ENCODE measurements around the gene TOM1L2. TPM values are rescaled to one million over a fixed set of nuclear protein-coding genes. Genes with fewer than 3 reads are reported as not detected.

TOM1L2 gene
- total and polyA plus RNA-seq, 11 donors, result 122 to 345 (median 247) TPM

- H3K9me3 ChIP-seq, result no peaks in the 10 kb centered on the region
- DNase-seq (no peak), ATAC-seq (no peak)
- peaks cover 0 to 33% (median 13%) of the 10 kb centered on the region in 9 donors for H3K36me3 ChIP-seq
- 98 to 100% (median 99%) methylated on average over 3 of the region's 3 CpGs for WGBS, 4 donors
- intact Hi-C loops (cut with DNase I), result no loop called here
- peaks cover 0 to 39% (median 18%) of the 10 kb centered on the region in 12 donors for H3K4me1 ChIP-seq
- no peaks in the 10 kb centered on the region for H3K27me3 ChIP-seq
- H3K27ac ChIP-seq, result no peak overlapping the region
- H3K4me3 ChIP-seq, result no peak overlapping the region
- no peak for TF ChIP-seq POLR2A (IDR thresholded peaks at IDR 0.05)
- TF ChIP-seq, protein P1, sequence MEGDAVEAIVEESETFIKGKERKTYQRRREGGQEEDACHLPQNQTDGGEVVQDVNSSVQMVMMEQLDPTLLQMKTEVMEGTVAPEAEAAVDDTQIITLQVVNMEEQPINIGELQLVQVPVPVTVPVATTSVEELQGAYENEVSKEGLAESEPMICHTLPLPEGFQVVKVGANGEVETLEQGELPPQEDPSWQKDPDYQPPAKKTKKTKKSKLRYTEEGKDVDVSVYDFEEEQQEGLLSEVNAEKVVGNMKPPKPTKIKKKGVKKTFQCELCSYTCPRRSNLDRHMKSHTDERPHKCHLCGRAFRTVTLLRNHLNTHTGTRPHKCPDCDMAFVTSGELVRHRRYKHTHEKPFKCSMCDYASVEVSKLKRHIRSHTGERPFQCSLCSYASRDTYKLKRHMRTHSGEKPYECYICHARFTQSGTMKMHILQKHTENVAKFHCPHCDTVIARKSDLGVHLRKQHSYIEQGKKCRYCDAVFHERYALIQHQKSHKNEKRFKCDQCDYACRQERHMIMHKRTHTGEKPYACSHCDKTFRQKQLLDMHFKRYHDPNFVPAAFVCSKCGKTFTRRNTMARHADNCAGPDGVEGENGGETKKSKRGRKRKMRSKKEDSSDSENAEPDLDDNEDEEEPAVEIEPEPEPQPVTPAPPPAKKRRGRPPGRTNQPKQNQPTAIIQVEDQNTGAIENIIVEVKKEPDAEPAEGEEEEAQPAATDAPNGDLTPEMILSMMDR (IDR thresholded peaks at IDR 0.05), result no peak
Observed at GRCh38 chr17:17804007-17804406, 168.2 kb downstream of the TOM1L2 start.

GRCh38 chr17:17801800-17802481 is 170.3 kb downstream of the TOM1L2 start:
- H3K4me1 ChIP-seq, result peaks cover 0 to 31% (median 16%) of the 10 kb centered on the region in 12 donors
- no peak for ATAC-seq
- 88 to 94% (median 93%) methylated on average over 13 of the region's 13 CpGs for WGBS, 4 donors
- no peak overlapping the region for H3K4me3 ChIP-seq
- no peaks in the 10 kb centered on the region for H3K27me3 ChIP-seq
- no peak overlapping the region for H3K27ac ChIP-seq
- DNase-seq, result no peak
- H3K9me3 ChIP-seq, result no peaks in the 10 kb centered on the region
- H3K36me3 ChIP-seq, result peaks cover 0 to 52% (median 27%) of the 10 kb centered on the region in 9 donors
- intact Hi-C loops (cut with DNase I), result no loop called here
- no peak for TF ChIP-seq POLR2A (IDR thresholded peaks at IDR 0.05)
- TF ChIP-seq, protein P1 (IDR thresholded peaks at IDR 0.05), result no peak

DNA sequence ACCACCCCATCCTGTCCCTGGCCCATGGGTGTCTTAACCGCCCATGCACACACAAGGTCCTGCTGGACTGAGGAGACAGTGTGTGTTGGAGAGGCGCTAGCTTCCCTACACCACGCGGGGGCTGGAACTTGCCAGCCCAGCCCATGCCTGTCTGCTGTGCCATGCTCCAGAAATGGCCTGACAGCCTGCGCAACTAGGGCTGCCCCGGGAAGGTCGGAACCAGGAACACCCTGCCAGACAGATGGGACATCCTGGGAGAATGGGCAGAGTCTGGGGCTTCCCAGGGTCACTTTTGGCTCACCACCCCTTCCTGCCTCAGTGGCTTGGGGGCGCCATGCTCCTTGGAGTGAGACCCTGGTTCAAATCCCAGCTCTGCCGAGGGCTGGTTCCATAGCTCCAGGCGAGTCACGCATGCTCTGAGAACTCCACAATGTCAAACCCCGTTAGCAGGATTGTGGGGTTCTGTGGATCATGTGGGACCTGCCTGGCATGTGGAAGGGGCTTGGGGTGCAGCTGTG is 171.6 kb downstream of the TOM1L2 start:
- TF ChIP-seq, protein P1 (IDR thresholded peaks at IDR 0.05), result no peak
- TF ChIP-seq POLR2A (IDR thresholded peaks at IDR 0.05), result no peak
- Histone ChIP-seq H3K36me3 (peaks cover 0 to 65% (median 37%) of the 10 kb centered on the region in 9 donors), H3K4me1 (peaks cover 0 to 17% (median 5%) of the 10 kb centered on the region in 12 donors), H3K27me3 (no peaks in the 10 kb centered on the region), H3K4me3 (no peak overlapping the region), H3K9me3 (no peaks in the 10 kb centered on the region), H3K27ac (no peak overlapping the region)
- WGBS, 4 donors, result 83 to 92% (median 90%) methylated on average over 11 to 12 of the region's 12 CpGs
- intact Hi-C loops (cut with DNase I), result no loop called here
- ATAC-seq, result peak in 2 of 4 donors; percentile 43 to 44
- no peak for DNase-seq

- DNase-seq (no peak), ATAC-seq (no peak)
- Histone ChIP-seq H3K4me1 (peaks cover 0 to 18% (median 5%) of the 10 kb centered on the region in 12 donors), H3K36me3 (peaks cover 0 to 68% (median 44%) of the 10 kb centered on the region in 9 donors), H3K27me3 (no peaks in the 10 kb centered on the region), H3K27ac (no peak overlapping the region), H3K9me3 (no peaks in the 10 kb centered on the region), H3K4me3 (no peak overlapping the region)
- TF ChIP-seq POLR2A (IDR thresholded peaks at IDR 0.05), result no peak
- TF ChIP-seq, protein P1 (IDR thresholded peaks at IDR 0.05), result no peak
- WGBS, 4 donors, result 90 to 92% (median 92%) methylated on average over 11 to 16 of the region's 16 CpGs
- intact Hi-C loops (cut with DNase I), result no loop called here
Observed at GRCh38 chr17:17798573-17799255, 173.5 kb downstream of the TOM1L2 start.

Measured in heart left ventricle (tissue), 16 donors.